Heart left ventricle (tissue), 13 donors: Measurements from ENCODE around the gene GGT6.

ENCODE experiments used
- CTCF ChIP-seq, 12 donors: fragments of 200-600 bp; sonication (generic) in 4 of 12; IDR thresholded peaks; one replicate each; pipeline versions ENCODE4 v1.5.0 to v1.8.0; 2018 to 2022; ENCODE audit warnings: antibody characterized with exemption in 12 of 12, mild to moderate bottlenecking in 5 of 12
- POLR2A ChIP-seq, 2 donors: fragments of 450-650 bp; IDR thresholded peaks; one replicate each; pipeline ENCODE4 v1.6.1; 2017; ENCODE audit warnings: antibody characterized with exemption in 2 of 2, mild to moderate bottlenecking in 2 of 2, moderate library complexity in 2 of 2
- donor health status: ischemic (EF 13 %, LVEDD 7.1; RV severe dilation, severe dysfunction).
- donor health status: DM: no; HTN: yes; CAD: no.
- donor health status: DM: no; HTN: no; CAD: no.
- donor health status: ischemic (EF 25% LVEDD 6.9; RV normal size, moderate dysfunction).
- donor health status: ischemic (EF 25% LVEDD 5.7; RV mildly dilated, moderate dysfunction).
- donor health status: ischemic (EF 35%, LVEDD 5.7; RV mildly dilated, moderate dysfunction).
- donor health status: nonischemic (EF 11% LVEDD 7.7; RV severe dilation, severe dysfunction).
- donor health status: DM: yes; HTN: yes; CAD: no.
- donor health status: PGD.
- donor health status: ischemic (EF 29% LVEDD 5.4; RV normal size, mild dysfunction).
- donor health status: nonischemic (EF 23%, LVEDD 6.1; RV moderate dilation, normal function).

- TF ChIP-seq POLR2A (IDR thresholded peaks at IDR 0.05), result no peak
- TF ChIP-seq CTCF (IDR thresholded peaks at IDR 0.05), result no peak
These were observed 5.9 kb downstream of the GGT6 start for GRCh38 chr17:4554441-4554996.
